ENCODE results near the gene KRTAP4-12. TPM values are rescaled to one million over a fixed set of nuclear protein-coding genes. Genes with fewer than 3 reads are reported as not detected.

The KRTAP4-12 gene
- total and polyA plus RNA-seq, 2 donors, result not detected

- Histone ChIP-seq H3K4me1 (ENCODE audit: control insufficient read depth in 2 of 2, insufficient read depth in 2 of 2, low read length in 2 of 2) (no peaks in the 10 kb centered on the region), H3K4me3 (ENCODE audit: low read length in 2 of 2) (no peak overlapping the region), H3K27me3 (ENCODE audit: control insufficient read depth in 2 of 2, insufficient read depth in 1 of 2, low read length in 1 of 2) (no peaks in the 10 kb centered on the region), H3K27ac (ENCODE audit: low read depth in 1 of 2, low read length in 1 of 2) (no peak overlapping the region), H3K9me3 (ENCODE audit: control insufficient read depth in 2 of 2, insufficient read depth in 1 of 2, low read length in 1 of 2) (no peaks in the 10 kb centered on the region), H3K36me3 (ENCODE audit: control insufficient read depth in 2 of 2, insufficient read depth in 2 of 2, low read length in 1 of 2) (no peaks in the 10 kb centered on the region)
- no peak for DNase-seq (ENCODE audit: low read depth in 6 of 9, low spot score in 9 of 9)
- 80% methylated on average over 4 of the region's 4 CpGs for WGBS
Observed at GRCh38 chr17:41082626-41083025, 41.4 kb downstream of the KRTAP4-12 start.

- Histone ChIP-seq H3K4me1 (ENCODE audit: control insufficient read depth in 2 of 2, insufficient read depth in 2 of 2, low read length in 2 of 2) (no peaks in the 10 kb centered on the region), H3K4me3 (ENCODE audit: low read length in 2 of 2) (no peak overlapping the region), H3K9me3 (ENCODE audit: control insufficient read depth in 2 of 2, insufficient read depth in 1 of 2, low read length in 1 of 2) (no peaks in the 10 kb centered on the region), H3K27ac (ENCODE audit: low read depth in 1 of 2, low read length in 1 of 2) (no peak overlapping the region), H3K27me3 (ENCODE audit: control insufficient read depth in 2 of 2, insufficient read depth in 1 of 2, low read length in 1 of 2) (no peaks in the 10 kb centered on the region), H3K36me3 (ENCODE audit: control insufficient read depth in 2 of 2, insufficient read depth in 2 of 2, low read length in 1 of 2) (no peaks in the 10 kb centered on the region)
- DNase-seq (ENCODE audit: low read depth in 6 of 9, low spot score in 9 of 9), result no peak
Observed at GRCh38 chr17:41076788-41077187, 47.2 kb downstream of the KRTAP4-12 start.

GRCh38 chr17:41073676-41074075, 50.3 kb downstream of the KRTAP4-12 start:
- 94% methylated on average over 2 of the region's 2 CpGs for whole genome bisulfite sequencing
- Histone ChIP-seq H3K4me1 (ENCODE audit: control insufficient read depth in 2 of 2, insufficient read depth in 2 of 2, low read length in 2 of 2) (no peaks in the 10 kb centered on the region), H3K27me3 (ENCODE audit: control insufficient read depth in 2 of 2, insufficient read depth in 1 of 2, low read length in 1 of 2) (no peaks in the 10 kb centered on the region), H3K27ac (ENCODE audit: low read depth in 1 of 2, low read length in 1 of 2) (no peak overlapping the region), H3K4me3 (ENCODE audit: low read length in 2 of 2) (no peak overlapping the region), H3K9me3 (ENCODE audit: control insufficient read depth in 2 of 2, insufficient read depth in 1 of 2, low read length in 1 of 2) (no peaks in the 10 kb centered on the region), H3K36me3 (ENCODE audit: control insufficient read depth in 2 of 2, insufficient read depth in 2 of 2, low read length in 1 of 2) (no peaks in the 10 kb centered on the region)
- no peak for DNase-seq (ENCODE audit: low read depth in 6 of 9, low spot score in 9 of 9)

Other genes starting within 250 kb of the KRTAP4-12 start
Only the 30 nearest of the 39 such genes appear.
- gene KRT40, start 139.9 kb downstream of the KRTAP4-12 start, total RNA-seq, result 0.09 TPM
- gene KRT40, start 139.9 kb downstream of the KRTAP4-12 start, polyA plus RNA-seq, result 0.11 TPM
- not detected for gene KRTAP3-3, start 130.0 kb downstream of the KRTAP4-12 start, total RNA-seq
- 0.87 TPM for gene KRTAP3-3, start 130.0 kb downstream of the KRTAP4-12 start, polyA plus RNA-seq
- not detected for gene KRTAP3-2, start 124.3 kb downstream of the KRTAP4-12 start, total RNA-seq
- 0.09 TPM for gene KRTAP3-2, start 124.3 kb downstream of the KRTAP4-12 start, polyA plus RNA-seq
- gene KRTAP3-1, start 115.1 kb downstream of the KRTAP4-12 start, total RNA-seq, result not detected
- 0.09 TPM for gene KRTAP3-1, start 115.1 kb downstream of the KRTAP4-12 start, polyA plus RNA-seq
- not detected for gene KRTAP1-5, start 97.0 kb downstream of the KRTAP4-12 start, total RNA-seq
- 0.05 TPM for gene KRTAP1-5, start 97.0 kb downstream of the KRTAP4-12 start, polyA plus RNA-seq
- gene KRTAP1-4, start 94.0 kb downstream of the KRTAP4-12 start, total RNA-seq, result not detected
- gene KRTAP1-4, start 94.0 kb downstream of the KRTAP4-12 start, polyA plus RNA-seq, result not detected
- not detected for gene KRTAP1-3, start 89.3 kb downstream of the KRTAP4-12 start, total RNA-seq
- gene KRTAP1-3, start 89.3 kb downstream of the KRTAP4-12 start, polyA plus RNA-seq, result not detected
- not detected for gene KRTAP1-1, start 82.7 kb downstream of the KRTAP4-12 start, total RNA-seq
- 0.14 TPM for gene KRTAP1-1, start 82.7 kb downstream of the KRTAP4-12 start, polyA plus RNA-seq
- not detected for gene KRTAP2-1, start 76.9 kb downstream of the KRTAP4-12 start, total RNA-seq
- gene KRTAP2-1, start 76.9 kb downstream of the KRTAP4-12 start, polyA plus RNA-seq, result 0.05 TPM
- not detected for gene KRTAP2-2, start 69.0 kb downstream of the KRTAP4-12 start, total RNA-seq
- gene KRTAP2-2, start 69.0 kb downstream of the KRTAP4-12 start, polyA plus RNA-seq, result not detected
- gene KRTAP2-3, start 64.1 kb downstream of the KRTAP4-12 start, total RNA-seq, result not detected
- gene KRTAP2-3, start 64.1 kb downstream of the KRTAP4-12 start, polyA plus RNA-seq, result 0.18 TPM
- gene KRTAP2-4, start 58.3 kb downstream of the KRTAP4-12 start, total RNA-seq, result not detected
- not detected for gene KRTAP2-4, start 58.3 kb downstream of the KRTAP4-12 start, polyA plus RNA-seq
- gene KRTAP4-7, start 40.0 kb downstream of the KRTAP4-12 start, total RNA-seq, result not detected
- not detected for gene KRTAP4-7, start 40.0 kb downstream of the KRTAP4-12 start, polyA plus RNA-seq
- not detected for gene KRTAP4-8, start 26.0 kb downstream of the KRTAP4-12 start, total RNA-seq
- gene KRTAP4-8, start 26.0 kb downstream of the KRTAP4-12 start, polyA plus RNA-seq, result 0.02 TPM
- not detected for gene KRTAP4-16, start 22.0 kb downstream of the KRTAP4-12 start, total RNA-seq
- gene KRTAP4-16, start 22.0 kb downstream of the KRTAP4-12 start, polyA plus RNA-seq, result not detected
- gene KRTAP4-9, start 18.8 kb downstream of the KRTAP4-12 start, total RNA-seq, result not detected
- gene KRTAP4-9, start 18.8 kb downstream of the KRTAP4-12 start, polyA plus RNA-seq, result not detected
- gene KRTAP4-11, start 5.8 kb downstream of the KRTAP4-12 start, total RNA-seq, result not detected
- not detected for gene KRTAP4-11, start 5.8 kb downstream of the KRTAP4-12 start, polyA plus RNA-seq
- gene KRTAP4-6, start 16.4 kb upstream of the KRTAP4-12 start, total RNA-seq, result not detected
- not detected for gene KRTAP4-6, start 16.4 kb upstream of the KRTAP4-12 start, polyA plus RNA-seq
- gene KRTAP4-5, start 25.6 kb upstream of the KRTAP4-12 start, total RNA-seq, result not detected
- not detected for gene KRTAP4-5, start 25.6 kb upstream of the KRTAP4-12 start, polyA plus RNA-seq
- not detected for gene KRTAP4-4, start 36.6 kb upstream of the KRTAP4-12 start, total RNA-seq
- not detected for gene KRTAP4-4, start 36.6 kb upstream of the KRTAP4-12 start, polyA plus RNA-seq
- not detected for gene KRTAP4-3, start 44.0 kb upstream of the KRTAP4-12 start, total RNA-seq
- gene KRTAP4-3, start 44.0 kb upstream of the KRTAP4-12 start, polyA plus RNA-seq, result not detected
- gene KRTAP4-2, start 54.0 kb upstream of the KRTAP4-12 start, total RNA-seq, result not detected
- not detected for gene KRTAP4-2, start 54.0 kb upstream of the KRTAP4-12 start, polyA plus RNA-seq
- gene KRTAP4-1, start 60.7 kb upstream of the KRTAP4-12 start, total RNA-seq, result not detected
- not detected for gene KRTAP4-1, start 60.7 kb upstream of the KRTAP4-12 start, polyA plus RNA-seq
- gene KRTAP9-1, start 65.7 kb upstream of the KRTAP4-12 start, total RNA-seq, result not detected
- gene KRTAP9-1, start 65.7 kb upstream of the KRTAP4-12 start, polyA plus RNA-seq, result not detected
- gene KRTAP9-2, start 102.5 kb upstream of the KRTAP4-12 start, total RNA-seq, result not detected
- not detected for gene KRTAP9-2, start 102.5 kb upstream of the KRTAP4-12 start, polyA plus RNA-seq
- gene KRTAP9-3, start 108.3 kb upstream of the KRTAP4-12 start, total RNA-seq, result not detected
- not detected for gene KRTAP9-3, start 108.3 kb upstream of the KRTAP4-12 start, polyA plus RNA-seq
- not detected for gene KRTAP9-8, start 113.8 kb upstream of the KRTAP4-12 start, total RNA-seq
- gene KRTAP9-8, start 113.8 kb upstream of the KRTAP4-12 start, polyA plus RNA-seq, result 0.09 TPM
- not detected for gene KRTAP9-4, start 125.5 kb upstream of the KRTAP4-12 start, total RNA-seq
- gene KRTAP9-4, start 125.5 kb upstream of the KRTAP4-12 start, polyA plus RNA-seq, result 0.05 TPM
- gene KRTAP9-9, start 131.2 kb upstream of the KRTAP4-12 start, total RNA-seq, result not detected
- gene KRTAP9-9, start 131.2 kb upstream of the KRTAP4-12 start, polyA plus RNA-seq, result 0.02 TPM
- gene KRTAP9-6, start 141.2 kb upstream of the KRTAP4-12 start, total RNA-seq, result not detected
- 0.02 TPM for gene KRTAP9-6, start 141.2 kb upstream of the KRTAP4-12 start, polyA plus RNA-seq

Measured in thymus (tissue), 11 donors.